Esophagus muscularis mucosa (tissue), 4 donors: Measurements from ENCODE around the gene DOCK2.

Experiments
- EP300 ChIP-seq: sonication (generic); formaldehyde crosslinking; IDR thresholded peaks from one replicate; pipeline ENCODE4 v1.6.1; 2017; ENCODE audit warnings: antibody characterized with exemption
- POLR2A ChIP-seq: fragments of 450-650 bp; IDR thresholded peaks from one replicate; pipeline ENCODE4 v1.6.1; 2017; ENCODE audit warnings: antibody characterized with exemption, moderate library complexity, mild to moderate bottlenecking, low read depth
- POLR2AphosphoS5 ChIP-seq, 2 donors: sonication (generic); formaldehyde crosslinking; IDR thresholded peaks; one replicate each; pipeline ENCODE4 v1.6.1; 2017; ENCODE audit warnings: antibody characterized with exemption in 2 of 2
- TF ChIP-seq, protein P1 (sequence below), 3 experiments: fragments of 200-600 bp in 2 of 3; fragments of 450-650 bp in 1 of 3; sonication (generic) in 2 of 3; IDR thresholded peaks; one replicate each; pipeline ENCODE4 v1.5.1; 2017 to 2019; ENCODE audit warnings: antibody characterized with exemption in 3 of 3, mild to moderate bottlenecking in 2 of 3, moderate library complexity in 1 of 3

DNA sequence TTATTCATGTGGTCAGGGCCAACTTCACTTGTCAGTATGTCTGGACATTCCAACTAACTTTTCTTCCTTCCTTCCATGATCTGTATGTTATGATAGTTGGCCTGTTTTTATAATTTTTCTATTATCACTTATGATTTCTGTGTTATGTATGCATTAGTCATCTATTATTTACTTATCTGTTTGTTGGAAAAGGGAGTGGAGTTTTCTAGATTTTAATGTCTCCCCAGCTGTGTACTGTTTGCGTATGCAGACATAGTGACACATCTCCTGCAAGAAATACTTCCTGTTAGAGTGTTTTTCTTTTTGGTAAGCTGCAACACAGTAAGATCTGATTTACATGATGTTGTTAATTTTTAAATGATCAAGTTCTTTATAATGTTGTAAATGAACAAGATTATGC is 351.9 kb downstream of the DOCK2 start:
- no peak for TF ChIP-seq EP300
- TF ChIP-seq POLR2A: no peak
- TF ChIP-seq, protein P1, sequence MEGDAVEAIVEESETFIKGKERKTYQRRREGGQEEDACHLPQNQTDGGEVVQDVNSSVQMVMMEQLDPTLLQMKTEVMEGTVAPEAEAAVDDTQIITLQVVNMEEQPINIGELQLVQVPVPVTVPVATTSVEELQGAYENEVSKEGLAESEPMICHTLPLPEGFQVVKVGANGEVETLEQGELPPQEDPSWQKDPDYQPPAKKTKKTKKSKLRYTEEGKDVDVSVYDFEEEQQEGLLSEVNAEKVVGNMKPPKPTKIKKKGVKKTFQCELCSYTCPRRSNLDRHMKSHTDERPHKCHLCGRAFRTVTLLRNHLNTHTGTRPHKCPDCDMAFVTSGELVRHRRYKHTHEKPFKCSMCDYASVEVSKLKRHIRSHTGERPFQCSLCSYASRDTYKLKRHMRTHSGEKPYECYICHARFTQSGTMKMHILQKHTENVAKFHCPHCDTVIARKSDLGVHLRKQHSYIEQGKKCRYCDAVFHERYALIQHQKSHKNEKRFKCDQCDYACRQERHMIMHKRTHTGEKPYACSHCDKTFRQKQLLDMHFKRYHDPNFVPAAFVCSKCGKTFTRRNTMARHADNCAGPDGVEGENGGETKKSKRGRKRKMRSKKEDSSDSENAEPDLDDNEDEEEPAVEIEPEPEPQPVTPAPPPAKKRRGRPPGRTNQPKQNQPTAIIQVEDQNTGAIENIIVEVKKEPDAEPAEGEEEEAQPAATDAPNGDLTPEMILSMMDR (IDR thresholded peaks at IDR 0.05): no peak
- no peak for TF ChIP-seq POLR2AphosphoS5 (IDR thresholded peaks at IDR 0.05)
